Measurements from ENCODE around the gene SWT1. TPM values are rescaled to one million over a fixed set of nuclear protein-coding genes. Genes with fewer than 3 reads are reported as not detected.
A peak's percentile ranks its signal among the peaks of the same experiment; 100 is the strongest.

Gene SWT1
- total RNA-seq, 6 experiments from 2014 or later: 2.0 to 3.9 (median 2.4) TPM

DNA sequence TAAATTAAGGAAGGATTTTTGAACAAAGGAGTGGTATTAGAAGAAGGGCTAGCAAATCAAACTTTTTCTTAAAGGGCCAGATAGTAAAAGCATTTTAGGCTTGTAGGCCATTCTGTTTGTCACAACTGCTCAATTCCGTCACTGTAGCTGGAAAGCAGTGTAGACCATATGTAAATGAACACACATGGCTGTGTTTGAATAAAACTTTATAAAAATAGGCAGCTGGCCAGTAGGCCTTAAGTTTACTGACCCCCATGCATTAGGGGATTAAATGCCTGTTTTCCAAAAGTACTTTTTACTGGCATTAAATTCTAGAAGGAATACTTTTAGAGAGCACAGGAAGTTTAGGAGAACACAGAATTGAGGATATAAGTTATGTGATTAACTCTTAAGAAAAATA is 151.2 kb downstream of the SWT1 start:
- Histone ChIP-seq H3K4me1 (peaks cover 0 to 31% (median 10%) of the 10 kb centered on the region in 4 donors), H3K27ac (no peak overlapping the region), H3K9me3 (no peaks in the 10 kb centered on the region), H3K27me3 (no peaks in the 10 kb centered on the region), H3K4me3 (no peak overlapping the region), H3K36me3 (peaks cover 5 to 40% (median 26%) of the 10 kb centered on the region in 4 donors)
- ATAC-seq: no peak
- TF ChIP-seq, protein P1, sequence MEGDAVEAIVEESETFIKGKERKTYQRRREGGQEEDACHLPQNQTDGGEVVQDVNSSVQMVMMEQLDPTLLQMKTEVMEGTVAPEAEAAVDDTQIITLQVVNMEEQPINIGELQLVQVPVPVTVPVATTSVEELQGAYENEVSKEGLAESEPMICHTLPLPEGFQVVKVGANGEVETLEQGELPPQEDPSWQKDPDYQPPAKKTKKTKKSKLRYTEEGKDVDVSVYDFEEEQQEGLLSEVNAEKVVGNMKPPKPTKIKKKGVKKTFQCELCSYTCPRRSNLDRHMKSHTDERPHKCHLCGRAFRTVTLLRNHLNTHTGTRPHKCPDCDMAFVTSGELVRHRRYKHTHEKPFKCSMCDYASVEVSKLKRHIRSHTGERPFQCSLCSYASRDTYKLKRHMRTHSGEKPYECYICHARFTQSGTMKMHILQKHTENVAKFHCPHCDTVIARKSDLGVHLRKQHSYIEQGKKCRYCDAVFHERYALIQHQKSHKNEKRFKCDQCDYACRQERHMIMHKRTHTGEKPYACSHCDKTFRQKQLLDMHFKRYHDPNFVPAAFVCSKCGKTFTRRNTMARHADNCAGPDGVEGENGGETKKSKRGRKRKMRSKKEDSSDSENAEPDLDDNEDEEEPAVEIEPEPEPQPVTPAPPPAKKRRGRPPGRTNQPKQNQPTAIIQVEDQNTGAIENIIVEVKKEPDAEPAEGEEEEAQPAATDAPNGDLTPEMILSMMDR (IDR thresholded peaks at IDR 0.05): no peak
- no peak for TF ChIP-seq POLR2A (IDR thresholded peaks at IDR 0.05)
- intact Hi-C loops (cut with DNase I): no loop called here
- DNase-seq: no peak
- WGBS (ENCODE audit: insufficient coverage, low coverage, low lambda C conversion rate, missing lambda C conversion rate): 92% methylated on average over 1 of the region's 1 CpG

- Histone ChIP-seq H3K9me3 (no peaks in the 10 kb centered on the region), H3K36me3 (peaks cover 5 to 40% (median 25%) of the 10 kb centered on the region in 4 donors), H3K4me3 (no peak overlapping the region), H3K4me1 (peaks cover 0 to 44% (median 13%) of the 10 kb centered on the region in 4 donors), H3K27ac (no peak overlapping the region), H3K27me3 (no peaks in the 10 kb centered on the region)
- 26% methylated on average over 2 of the region's 2 CpGs for WGBS (ENCODE audit: insufficient coverage, low coverage, low lambda C conversion rate, missing lambda C conversion rate)
- no peak for TF ChIP-seq POLR2A (IDR thresholded peaks at IDR 0.05)
- TF ChIP-seq, protein P1 (IDR thresholded peaks at IDR 0.05): no peak
- intact Hi-C loops (cut with DNase I): no loop called here
- ATAC-seq (peak in 1 of 4 donors; percentile 21), DNase-seq (no peak)
Measured at GRCh38 chr1:185309566-185309965, 152.6 kb downstream of the SWT1 start.

GRCh38 chr1:185311589-185312225 is 154.7 kb downstream of the SWT1 start:
- DNase-seq (no peak), ATAC-seq (no peak)
- intact Hi-C loops (cut with DNase I): loop anchor here in 1 of 2 donors (10.0 kb wide), 2 partner anchors 163 to 373 kb away; no protein-coding TSS in a partner anchor
- Histone ChIP-seq H3K4me3 (no peak overlapping the region), H3K4me1 (peaks cover 0 to 39% (median 11%) of the 10 kb centered on the region in 4 donors), H3K27ac (no peak overlapping the region), H3K27me3 (no peaks in the 10 kb centered on the region), H3K36me3 (peaks cover 0 to 26% (median 17%) of the 10 kb centered on the region in 4 donors), H3K9me3 (no peaks in the 10 kb centered on the region)
- TF ChIP-seq, protein P1 (IDR thresholded peaks at IDR 0.05): no peak
- no peak for TF ChIP-seq POLR2A (IDR thresholded peaks at IDR 0.05)

DNA sequence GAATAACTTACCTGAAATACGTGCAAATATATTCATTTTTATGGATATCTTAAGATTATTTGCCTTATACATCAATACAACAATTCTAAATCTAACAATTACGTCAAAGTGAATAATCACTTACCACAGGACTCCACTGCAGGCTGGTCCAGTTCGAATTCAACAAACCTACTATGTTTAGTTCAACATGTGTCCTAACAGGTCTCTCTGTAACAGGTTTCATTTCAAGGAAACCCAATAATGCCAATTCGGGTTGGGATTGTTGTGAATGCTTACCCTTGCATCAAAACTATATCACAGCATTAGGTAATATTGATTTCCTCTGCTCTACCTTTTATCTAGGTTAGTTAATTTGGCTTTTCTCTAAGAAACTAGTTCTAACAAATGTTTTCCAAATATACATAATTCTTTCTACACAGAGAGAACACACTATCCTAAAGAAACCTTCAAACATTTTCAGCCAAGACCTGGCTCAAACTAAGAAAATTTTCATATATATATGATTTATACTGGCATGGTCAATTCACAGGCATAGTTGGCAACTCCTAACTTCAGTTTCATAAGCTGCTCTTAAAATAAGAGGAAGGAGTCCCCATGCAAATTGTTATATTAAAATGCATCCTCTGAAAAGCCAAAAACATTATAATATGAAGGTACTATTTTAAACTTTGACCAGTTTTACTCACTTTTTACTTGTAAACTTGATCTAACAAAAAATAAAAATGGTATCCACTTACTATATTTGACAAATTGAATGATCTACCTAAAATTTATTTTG is 155.6 kb downstream of the SWT1 start:
- H3K4me1 ChIP-seq: peaks cover 0 to 39% (median 11%) of the 10 kb centered on the region in 4 donors
- DNase-seq (no peak), ATAC-seq (no peak)
- peaks cover 0 to 17% (median 8%) of the 10 kb centered on the region in 4 donors for H3K36me3 ChIP-seq
- no peak overlapping the region for H3K4me3 ChIP-seq
- intact Hi-C loops (cut with DNase I): loop anchor here in 1 of 2 donors (10.0 kb wide), 2 partner anchors 162 to 372 kb away; no protein-coding TSS in a partner anchor
- no peak overlapping the region for H3K27ac ChIP-seq
- H3K9me3 ChIP-seq: no peaks in the 10 kb centered on the region
- TF ChIP-seq, protein P1 (IDR thresholded peaks at IDR 0.05): no peak
- TF ChIP-seq POLR2A (IDR thresholded peaks at IDR 0.05): no peak
- no peaks in the 10 kb centered on the region for H3K27me3 ChIP-seq
- WGBS (ENCODE audit: insufficient coverage, low coverage, low lambda C conversion rate, missing lambda C conversion rate): 88% methylated on average over 4 of the region's 4 CpGs
